ENCODE measurements around the gene NOTCH4. TPM values are rescaled to one million over a fixed set of nuclear protein-coding genes. Genes with fewer than 3 reads are reported as not detected.

NOTCH4 gene
- total and polyA plus RNA-seq, 9 of the 15 experiments (the other 6 are each of a cell fraction or from before 2014, with no cell fraction given) = 0.24 to 4.3 (median 1.7) TPM

GRCh38 chr6:32151863-32152768, 71.8 kb downstream of the NOTCH4 start, which contains the start of gene PRRT1 (continued):
- no peak for TF ChIP-seq ZKSCAN1 (IDR thresholded peaks at IDR 0.05; ENCODE audit: low read depth, low read length)
- TF ChIP-seq ZNF592 (IDR thresholded peaks at IDR 0.05) = no peak
- no peak for TF ChIP-seq ZNF407 (IDR thresholded peaks at IDR 0.05; ENCODE audit: low read depth)

All from K562 (cell line).